Osteocyte (in vitro differentiated cells): ENCODE results near the gene FXYD1. TPM values are rescaled to one million over a fixed set of nuclear protein-coding genes. Genes with fewer than 3 reads are reported as not detected.

Experiments used
- DNase-seq: peaks from one replicate; pipeline ENCODE4 v3.0.0; 2021; ENCODE audit warnings: mixed read lengths; ENCODE audit not compliant: unreplicated experiment; ENCODE audit errors: extremely low spot score
- H3K27ac Mint-ChIP-seq: one replicate; pipeline ENCODE4 v1.8.0; 2021; ENCODE audit warnings: mild to moderate bottlenecking, mixed read lengths; ENCODE audit not compliant: unreplicated experiment
- H3K27me3 Mint-ChIP-seq: one replicate; pipeline ENCODE4 v1.8.0; 2021; ENCODE audit warnings: mixed read lengths; ENCODE audit not compliant: unreplicated experiment
- H3K36me3 Mint-ChIP-seq: one replicate; pipeline ENCODE4 v1.8.0; 2021; ENCODE audit warnings: mixed read lengths; ENCODE audit not compliant: unreplicated experiment
- H3K4me1 Mint-ChIP-seq: one replicate; pipeline ENCODE4 v1.8.0; 2021; ENCODE audit warnings: mixed read lengths; ENCODE audit not compliant: unreplicated experiment
- H3K4me3 Mint-ChIP-seq: one replicate; pipeline ENCODE4 v1.8.0; 2021; ENCODE audit warnings: mild to moderate bottlenecking, moderate library complexity, mixed read lengths; ENCODE audit not compliant: unreplicated experiment
- H3K9me3 Mint-ChIP-seq: one replicate; pipeline ENCODE4 v1.8.0; 2021; ENCODE audit warnings: mixed read lengths; ENCODE audit not compliant: unreplicated experiment
- total RNA-seq: library from RNA; stranded (reverse); gene quantifications from 2 replicates; pipeline ENCODE4 v1.2.1, GENCODE V29; 2021
- TF ChIP-seq, protein P1 (sequence below): fragments of 200-600 bp; sonication (generic); IDR thresholded peaks from 2 replicates; pipeline ENCODE4 v1.5.0; 2021; ENCODE audit warnings: antibody characterized with exemption, mild to moderate bottlenecking, moderate library complexity

Gene FXYD1
- total RNA-seq, 1 donor from 2014 or later: 0.86 TPM

DNA sequence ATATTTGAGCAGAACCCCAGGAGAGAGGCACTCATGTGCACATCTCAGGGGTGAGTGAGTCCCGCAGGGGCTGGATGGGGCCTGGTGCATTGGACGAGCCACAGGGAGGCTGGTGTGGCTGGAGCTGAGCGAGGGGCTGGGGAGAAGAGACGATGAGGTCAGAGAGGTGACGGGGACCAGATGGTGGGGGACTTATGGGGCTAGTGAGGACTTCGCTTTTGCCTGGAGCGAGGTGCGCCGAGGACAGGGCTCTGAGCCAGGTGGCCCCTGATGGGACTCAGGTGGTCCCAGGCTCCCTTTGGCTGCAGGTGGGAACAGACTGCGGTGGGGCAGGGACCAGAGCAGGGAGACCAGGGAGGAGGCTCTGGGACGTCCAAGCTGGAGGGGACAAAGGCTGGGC, 29.9 kb upstream of the FXYD1 start:
- Mint-ChIP-seq H3K4me3 (no peak overlapping the region), H3K9me3 (no peaks in the 10 kb centered on the region), H3K27me3 (peaks cover 17% of the 10 kb centered on the region), H3K4me1 (no peaks in the 10 kb centered on the region), H3K36me3 (no peaks in the 10 kb centered on the region), H3K27ac (no peak overlapping the region)
- no peak for DNase-seq
- TF ChIP-seq, protein P1, sequence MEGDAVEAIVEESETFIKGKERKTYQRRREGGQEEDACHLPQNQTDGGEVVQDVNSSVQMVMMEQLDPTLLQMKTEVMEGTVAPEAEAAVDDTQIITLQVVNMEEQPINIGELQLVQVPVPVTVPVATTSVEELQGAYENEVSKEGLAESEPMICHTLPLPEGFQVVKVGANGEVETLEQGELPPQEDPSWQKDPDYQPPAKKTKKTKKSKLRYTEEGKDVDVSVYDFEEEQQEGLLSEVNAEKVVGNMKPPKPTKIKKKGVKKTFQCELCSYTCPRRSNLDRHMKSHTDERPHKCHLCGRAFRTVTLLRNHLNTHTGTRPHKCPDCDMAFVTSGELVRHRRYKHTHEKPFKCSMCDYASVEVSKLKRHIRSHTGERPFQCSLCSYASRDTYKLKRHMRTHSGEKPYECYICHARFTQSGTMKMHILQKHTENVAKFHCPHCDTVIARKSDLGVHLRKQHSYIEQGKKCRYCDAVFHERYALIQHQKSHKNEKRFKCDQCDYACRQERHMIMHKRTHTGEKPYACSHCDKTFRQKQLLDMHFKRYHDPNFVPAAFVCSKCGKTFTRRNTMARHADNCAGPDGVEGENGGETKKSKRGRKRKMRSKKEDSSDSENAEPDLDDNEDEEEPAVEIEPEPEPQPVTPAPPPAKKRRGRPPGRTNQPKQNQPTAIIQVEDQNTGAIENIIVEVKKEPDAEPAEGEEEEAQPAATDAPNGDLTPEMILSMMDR: no peak

DNA sequence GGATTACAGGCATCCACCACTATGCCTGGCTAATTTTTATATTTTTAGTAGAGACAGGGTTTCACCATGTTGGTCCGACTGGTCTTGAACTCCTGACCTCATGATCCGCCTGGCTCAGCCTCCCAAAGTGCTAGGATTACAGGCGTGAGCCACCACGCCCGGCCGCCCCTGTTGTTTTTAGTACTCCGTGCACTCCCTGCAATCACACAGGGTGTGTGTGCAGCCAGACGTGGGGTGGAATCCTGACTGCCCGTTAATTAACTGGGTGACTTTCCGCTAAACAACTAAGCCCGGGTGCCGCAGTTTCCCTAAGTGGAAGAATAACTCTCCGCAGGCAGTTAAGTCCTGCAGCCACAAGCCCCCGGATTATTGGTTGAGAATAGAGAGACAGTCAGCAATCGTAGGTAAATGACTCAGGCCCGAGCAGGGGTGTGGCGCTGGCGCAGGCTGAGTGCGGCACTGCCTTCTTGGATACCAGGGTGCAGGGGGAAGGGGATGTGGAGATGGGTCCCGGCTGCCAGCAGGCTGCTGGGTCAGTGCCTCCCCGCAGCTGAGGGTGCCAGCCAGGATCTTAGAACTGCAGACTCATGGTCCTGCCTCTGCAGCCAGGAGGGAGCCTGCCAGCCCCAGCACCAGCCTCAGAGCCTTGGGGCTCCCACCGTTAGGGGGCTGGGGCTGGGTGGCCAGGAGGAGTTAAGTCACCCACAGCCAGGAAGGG, 29.1 kb upstream of the FXYD1 start:
- H3K4me1 Mint-ChIP-seq: peaks cover 3% of the 10 kb centered on the region

DNA sequence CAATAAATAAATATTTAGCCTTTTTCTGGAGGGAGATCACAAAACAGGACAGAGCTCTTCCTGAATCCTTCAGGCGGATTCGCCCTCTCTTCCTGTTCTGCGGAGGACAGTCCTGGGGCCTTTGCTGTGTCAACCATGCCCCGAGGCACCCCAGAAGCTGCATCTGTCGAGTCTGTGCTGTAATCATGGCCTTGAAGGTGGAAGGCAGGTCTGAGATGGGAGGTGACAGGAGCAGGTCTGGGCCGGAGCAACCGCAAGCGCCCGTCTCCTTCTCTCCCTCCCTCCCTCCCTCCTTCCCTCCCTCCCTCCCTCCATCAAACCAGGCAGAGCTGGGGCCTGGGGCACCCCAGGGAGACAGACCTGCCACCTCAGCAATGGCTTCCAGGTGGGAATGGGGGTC, 27.6 kb upstream of the FXYD1 start:
- Mint-ChIP-seq H3K36me3 (no peaks in the 10 kb centered on the region), H3K4me3 (no peak overlapping the region), H3K27ac (no peak overlapping the region), H3K9me3 (no peaks in the 10 kb centered on the region), H3K27me3 (peaks cover 26% of the 10 kb centered on the region), H3K4me1 (peaks cover 6% of the 10 kb centered on the region)
- DNase-seq: no peak
- TF ChIP-seq, protein P1: no peak

More for the DNA sequence above, 29.1 kb upstream of the FXYD1 start:
- no peak for DNase-seq
- Mint-ChIP-seq H3K27ac (no peak overlapping the region), H3K36me3 (no peaks in the 10 kb centered on the region), H3K9me3 (no peaks in the 10 kb centered on the region), H3K4me3 (no peak overlapping the region), H3K27me3 (peaks cover 20% of the 10 kb centered on the region)
- TF ChIP-seq, protein P1: no peak

DNA sequence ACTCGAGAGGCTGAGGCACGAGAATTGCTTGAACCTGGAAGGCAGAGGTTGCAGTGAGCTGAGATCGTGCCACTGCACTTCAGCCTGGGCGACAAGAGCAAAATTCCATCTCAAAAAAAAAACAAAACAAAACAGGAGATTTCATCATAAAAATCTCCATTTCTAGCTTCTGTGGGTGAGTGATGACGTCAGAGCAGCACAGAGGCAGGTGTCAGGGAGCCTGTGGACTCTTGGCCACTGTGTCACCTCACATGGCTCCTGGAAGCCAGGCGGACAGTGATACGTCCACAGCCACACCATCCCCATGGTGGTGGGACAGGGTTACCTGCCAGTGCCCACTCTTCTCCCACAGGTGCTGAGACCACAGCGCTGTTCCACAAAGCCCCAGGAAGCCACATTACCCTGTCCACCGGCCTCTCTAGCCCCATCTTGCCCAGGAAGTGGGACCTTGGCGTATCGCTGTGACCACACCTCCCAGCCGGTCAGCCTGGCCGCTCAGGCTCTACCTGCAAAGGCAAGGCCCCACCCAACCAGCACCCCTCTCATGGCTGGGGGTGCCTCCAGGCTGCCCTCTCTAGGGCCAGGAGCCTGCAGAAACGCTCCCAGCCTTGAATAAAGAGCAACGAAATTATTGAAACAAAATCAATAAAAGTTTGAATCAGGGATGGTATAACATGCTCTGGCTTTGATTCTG, 25.5 kb upstream of the FXYD1 start:
- H3K27me3 Mint-ChIP-seq: peaks cover 34% of the 10 kb centered on the region
- no peak overlapping the region for H3K4me3 Mint-ChIP-seq
- H3K36me3 Mint-ChIP-seq: no peaks in the 10 kb centered on the region
- TF ChIP-seq, protein P1: no peak
- no peak for DNase-seq
- H3K27ac Mint-ChIP-seq: no peak overlapping the region
- peaks cover 6% of the 10 kb centered on the region for H3K4me1 Mint-ChIP-seq
- H3K9me3 Mint-ChIP-seq: no peaks in the 10 kb centered on the region
